SK-N-SH (cell line): Measurements from ENCODE around the gene MZF1. TPM values are rescaled to one million over a fixed set of nuclear protein-coding genes. Genes with fewer than 3 reads are reported as not detected.

Experiments used
- CTCF ChIA-PET: fragments of 300-600, 350-600 bp; formaldehyde crosslinking; extraction: SDS; loops from one replicate; lab custom pipeline; 2021; lab: Yijun Ruan, JAX
- POLR2A ChIA-PET: fragments of 350-600 bp; sonication (Branson Sonifier 250); formaldehyde crosslinking; extraction: SDS; loops from one replicate; lab custom pipeline; 2020; ENCODE audit warnings: antibody characterized with exemption, inconsistent platforms; lab: Yijun Ruan, JAX
- DNase-seq: peaks from one replicate; pipeline ENCODE4 v3.0.0; 2012
- H2AFZ ChIP-seq: fragments of 200-600 bp; sonication (generic); 2 replicates; pipeline ENCODE4 v1.8.1; 2016; ENCODE audit warnings: antibody characterized with exemption, mild to moderate bottlenecking, low read depth
- H3F3A ChIP-seq: fragments of 200-600 bp; sonication (generic); replicated peaks from 2 replicates; pipeline ENCODE3; 2016; ENCODE audit warnings: antibody characterized with exemption, mild to moderate bottlenecking; ENCODE audit not compliant: insufficient read depth
- H3K27ac ChIP-seq, 2 experiments: fragments of 200-500 bp in 1 of 2; fragments of 200-600 bp in 1 of 2; sonication (Bioruptor generic) in 1 of 2; sonication (generic), shearing (Covaris generic) in 1 of 2; 2 replicates each; pipeline versions ENCODE4 v1.5.1 to v1.6.1; 2014 to 2016; ENCODE audit warnings: low read depth in 2 of 2, inconsistent platforms in 1 of 2, low read length in 1 of 2, mild to moderate bottlenecking in 1 of 2, mixed read lengths in 1 of 2
- H3K27me3 ChIP-seq: fragments of 200-600 bp; sonication (generic), shearing (Covaris generic); 2 replicates; pipeline ENCODE4 v1.6.1; 2016; ENCODE audit warnings: mixed run types; ENCODE audit not compliant: insufficient read depth
- H3K36me3 ChIP-seq, 2 experiments: fragments of 200-500 bp in 1 of 2; fragments of 200-600 bp in 1 of 2; sonication (Bioruptor generic) in 1 of 2; sonication (generic) in 1 of 2; replicated peaks in 1 of 2; 2 replicates each; pipeline versions ENCODE3 to v1.5.1; 2014 to 2016; ENCODE audit warnings: low read length in 1 of 2, mild to moderate bottlenecking in 1 of 2; ENCODE audit not compliant: insufficient read depth in 2 of 2, control insufficient read depth in 1 of 2
- H3K4me1 ChIP-seq, 2 experiments: fragments of 200-500 bp in 1 of 2; fragments of 200-600 bp in 1 of 2; sonication (Bioruptor generic) in 1 of 2; sonication (generic), shearing (Covaris generic) in 1 of 2; 2 replicates each; pipeline versions ENCODE4 v1.5.1 to v1.6.1; 2014 to 2016; ENCODE audit warnings: low read depth in 1 of 2, low read length in 1 of 2, mixed run types in 1 of 2; ENCODE audit not compliant: insufficient read depth in 2 of 2, control insufficient read depth in 1 of 2
- H3K4me2 ChIP-seq: fragments of 200-600 bp; sonication (generic), shearing (Covaris generic); 2 replicates; pipeline ENCODE4 v1.6.1; 2017; ENCODE audit warnings: mixed run types
- H3K4me3 ChIP-seq, 2 experiments: fragments of 200-500 bp in 1 of 2; fragments of 200-600 bp in 1 of 2; sonication (Bioruptor generic) in 1 of 2; sonication (generic), shearing (Covaris generic) in 1 of 2; 2 replicates each; pipeline versions ENCODE4 v1.5.1 to v1.8.1; 2014 to 2016; ENCODE audit warnings: low read depth in 2 of 2, inconsistent platforms in 1 of 2, low read length in 1 of 2, mild to moderate bottlenecking in 1 of 2, mixed read lengths in 1 of 2, moderate library complexity in 1 of 2
- H3K79me2 ChIP-seq: fragments of 200-600 bp; sonication (generic); 2 replicates; pipeline ENCODE4 v1.8.1; 2017; ENCODE audit warnings: mild to moderate bottlenecking; ENCODE audit not compliant: insufficient read depth
- H3K9ac ChIP-seq: fragments of 200-600 bp; sonication (generic); 2 replicates; pipeline ENCODE4 v1.6.1; 2017; ENCODE audit warnings: mixed run types
- H3K9me2 ChIP-seq: fragments of 200-600 bp; sonication (generic); 2 replicates; pipeline ENCODE4 v1.6.1; 2017; ENCODE audit warnings: mixed run types
- H3K9me3 ChIP-seq: fragments of 200-600 bp; sonication (generic); 2 replicates; pipeline ENCODE4 v1.6.1; 2017; ENCODE audit warnings: mixed run types, mild to moderate bottlenecking, moderate library complexity
- H4K20me1 ChIP-seq: fragments of 200-600 bp; sonication (generic); 2 replicates; pipeline ENCODE4 v1.6.1; 2017; ENCODE audit warnings: mild to moderate bottlenecking, mixed run types; ENCODE audit not compliant: insufficient read depth
- FOXJ3 ChIP-seq: sonication (generic); formaldehyde crosslinking; IDR thresholded peaks from 2 replicates; pipeline ENCODE4 v1.5.1; 2020; ENCODE audit warnings: mild to moderate bottlenecking, missing genetic modification reagents
- IRF3 ChIP-seq: fragments of 150-350 bp; IDR thresholded peaks from 2 replicates; pipeline ENCODE4 v1.6.1; 2016; ENCODE audit warnings: mild to moderate bottlenecking, low read depth, low read length
- JUND ChIP-seq: IDR thresholded peaks from 2 replicates; pipeline ENCODE4 v1.4.0; 2012
- MAX ChIP-seq: IDR thresholded peaks from 2 replicates; pipeline ENCODE4 v1.4.0; 2012; ENCODE audit warnings: low read depth
- MXI1 ChIP-seq: IDR thresholded peaks from 2 replicates; pipeline ENCODE4 v1.6.1; 2012; ENCODE audit warnings: mild to moderate bottlenecking, low read depth, low read length, improper control_type of control experiment
- NFIC ChIP-seq: IDR thresholded peaks from 2 replicates; pipeline ENCODE4 v1.4.0; 2012; ENCODE audit warnings: borderline replicate concordance
- PBX3 ChIP-seq: IDR thresholded peaks from 2 replicates; pipeline ENCODE4; 2012
- RAD21 ChIP-seq: IDR thresholded peaks from 2 replicates; pipeline ENCODE4 v1.6.1; 2012; ENCODE audit warnings: mild to moderate bottlenecking, low read length
- RXRA ChIP-seq: IDR thresholded peaks from 2 replicates; pipeline ENCODE4 v1.4.0; 2012; ENCODE audit warnings: low read depth, mild to moderate bottlenecking, borderline replicate concordance
- TAF1 ChIP-seq: IDR thresholded peaks from 2 replicates; pipeline ENCODE4 v1.6.1; 2012; ENCODE audit warnings: low read depth, mild to moderate bottlenecking, low read length, moderate library complexity, borderline replicate concordance
- TEAD4 ChIP-seq: IDR thresholded peaks from 2 replicates; pipeline ENCODE4 v1.4.0; 2012; ENCODE audit warnings: mild to moderate bottlenecking, borderline replicate concordance; ENCODE audit not compliant: insufficient read depth
- USF2 ChIP-seq: fragments of 150-350 bp; IDR thresholded peaks from 2 replicates; pipeline ENCODE4 v1.6.1; 2017; ENCODE audit warnings: antibody characterized with exemption, low read length, low read depth, borderline replicate concordance
- WGBS: methylation state at CpG from one replicate; pipeline ENCODE4 v1.1.6; 2017; ENCODE audit warnings: low lambda C conversion rate; 5-methylcytosine and 5-hydroxymethylcytosine counted together
- polyA plus RNA-seq, 3 experiments: library from polyadenylated mRNA; depleted of rRNA; stranded (reverse); fragments of >200 nt; gene quantifications; 2 replicates each; pipeline ENCODE4 v1.2.3, GENCODE V29; 2012

MZF1 gene
- polyA plus RNA-seq, 1 of the 3 experiments (the other 2 are of a cell fraction), result 31.8 TPM

GRCh38 chr19:58548859-58549663, 24.1 kb downstream of the MZF1 start:
- Histone ChIP-seq H2AFZ (no peak overlapping the region), H3K9me3 (no peaks in the 10 kb centered on the region), H3K9me2 (no peaks in the 10 kb centered on the region), H3K4me1 (peaks cover 15 to 30% of the 10 kb centered on the region in 2 experiments; a peak in 3 of 4 replicates), H3K4me2 (no peak overlapping the region), H3F3A (peaks cover 43% of the 10 kb centered on the region), H3K27ac (no peak overlapping the region), H3K27me3 (no peaks in the 10 kb centered on the region), H3K4me3 (no peak overlapping the region), H3K36me3 (peaks cover 45 to 74% of the 10 kb centered on the region in 2 experiments), H4K20me1 (peaks cover 56% of the 10 kb centered on the region), H3K9ac (no peak overlapping the region), H3K79me2 (peaks cover 68% of the 10 kb centered on the region)
- TF ChIP-seq JUND, result no peak
- no peak for TF ChIP-seq USF2
- TF ChIP-seq RAD21, result no peak
- no peak for TF ChIP-seq IRF3
- TF ChIP-seq TAF1, result no peak
- no peak for TF ChIP-seq MAX
- 77% methylated on average over 2 of the region's 20 CpGs for WGBS
- ChIA-PET CTCF (interaction anchor here (9.1 kb wide), 1 partner anchor 30 kb away, joined by 81 read pairs; the partner anchor contains the start of gene ZBTB45), POLR2A (interaction anchor here (0.6 to 1.1 kb wide), 2 partner anchors 10 to 160 kb away, joined by 5 read pairs; no protein-coding TSS in a partner anchor)
- DNase-seq, result no peak

GRCh38 chr19:58547323-58548312, 25.5 kb downstream of the MZF1 start:
- Histone ChIP-seq H2AFZ (no peak overlapping the region), H3K9ac (no peak overlapping the region), H3F3A (peaks cover 39% of the 10 kb centered on the region), H3K36me3 (peaks cover 45 to 71% of the 10 kb centered on the region in 2 experiments), H3K9me2 (no peaks in the 10 kb centered on the region), H3K27ac (no peak overlapping the region), H3K79me2 (peaks cover 54% of the 10 kb centered on the region), H4K20me1 (peaks cover 56% of the 10 kb centered on the region), H3K4me1 (peaks cover 11 to 21% of the 10 kb centered on the region in 2 experiments; a peak in 3 of 4 replicates), H3K4me2 (peak overlapping the region; percentile 99), H3K9me3 (no peaks in the 10 kb centered on the region), H3K4me3 (peak overlapping the region; percentile 7 to 94; a peak in 2 of 4 replicates), H3K27me3 (no peaks in the 10 kb centered on the region)
- ChIA-PET CTCF (interaction anchor here (9.1 kb wide), 1 partner anchor 28 kb away, joined by 81 read pairs; the partner anchor contains the start of gene ZBTB45), POLR2A (interaction anchor here (1.1 kb wide), 1 partner anchor 12 kb away, joined by 3 read pairs; no protein-coding TSS in a partner anchor)
- whole genome bisulfite sequencing, result 92% methylated on average over 17 of the region's 18 CpGs
- TF ChIP-seq MXI1, result no peak
- TF ChIP-seq RXRA, result no peak
- TF ChIP-seq NFIC, result no peak
- no peak for TF ChIP-seq USF2
- no peak for TF ChIP-seq RAD21
- no peak for TF ChIP-seq PBX3
- no peak for TF ChIP-seq TEAD4
- TF ChIP-seq FOXJ3, result no peak
- no peak for TF ChIP-seq TAF1
- DNase-seq, result no peak
